Activated naive CD8-positive, alpha-beta T cell treated with anti-CD3 and anti-CD28 coated beads, Interleukin-2, amount 10 ng/mL, durations not matched to agents 7 days and 5 days (primary cell): ENCODE results near the gene FYN. TPM values are rescaled to one million over a fixed set of nuclear protein-coding genes. Genes with fewer than 3 reads are reported as not detected.

ENCODE experiments used
- ATAC-seq: fragments of 150-1000 bp; cut with Tn5 transposase; one replicate; pipeline ENCODE4 v1.10.0; 2021; ENCODE audit warnings: low read depth, moderate library complexity
- POLR2A ChIA-PET: fragments of 350-600 bp; sonication (Branson Sonifier 250); formaldehyde crosslinking; loops from one replicate; lab custom pipeline; 2021; ENCODE audit warnings: antibody characterized with exemption; lab: Charles Lee
- DNase-seq: peaks from one replicate; pipeline ENCODE4 v3.0.0; 2021
- H3K27ac Mint-ChIP-seq: one replicate; pipeline ENCODE4 v1.8.0; 2022; ENCODE audit warnings: mild to moderate bottlenecking, mixed read lengths
- H3K27me3 Mint-ChIP-seq: one replicate; pipeline ENCODE4 v1.8.0; 2022; ENCODE audit warnings: mild to moderate bottlenecking, moderate library complexity, mixed read lengths
- H3K36me3 Mint-ChIP-seq: one replicate; pipeline ENCODE4 v1.8.0; 2021; ENCODE audit warnings: mild to moderate bottlenecking, mixed read lengths
- H3K4me1 Mint-ChIP-seq: one replicate; pipeline ENCODE4 v1.8.0; 2021; ENCODE audit warnings: mixed read lengths
- H3K4me3 Mint-ChIP-seq: one replicate; pipeline ENCODE4 v1.8.0; 2022; ENCODE audit warnings: mild to moderate bottlenecking, moderate library complexity, mixed read lengths
- H3K9me3 Mint-ChIP-seq: one replicate; pipeline ENCODE4 v1.8.0; 2021; ENCODE audit warnings: mixed read lengths
- total RNA-seq, 2 experiments: library from RNA; stranded (reverse); gene quantifications; one replicate each; pipeline ENCODE4 v1.2.3, GENCODE V29; 2021

FYN gene
- total RNA-seq, 2 experiments from 2014 or later, result 363 to 409 TPM

DNA sequence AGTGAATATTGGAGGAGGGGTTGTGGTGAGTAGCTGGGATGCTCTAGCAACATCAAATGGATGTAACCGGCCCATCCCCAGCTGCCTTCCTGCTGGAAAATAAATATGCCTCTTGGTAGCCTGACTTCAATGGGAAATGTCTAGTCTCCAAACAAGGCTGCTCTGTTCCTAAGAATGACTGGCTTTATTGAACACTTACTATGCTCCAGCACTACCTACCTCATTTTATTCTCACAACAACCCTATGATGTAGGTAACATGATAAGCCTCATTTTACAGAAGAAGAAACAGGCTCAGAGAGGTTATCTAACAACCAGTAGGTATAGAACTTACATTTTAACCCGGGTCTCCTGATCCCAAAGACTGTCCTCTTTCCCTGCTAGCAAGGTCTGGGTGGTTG, 93.6 kb downstream of the FYN start:
- Mint-ChIP-seq H3K36me3 (peaks cover 26% of the 10 kb centered on the region), H3K9me3 (no peaks in the 10 kb centered on the region)

DNA sequence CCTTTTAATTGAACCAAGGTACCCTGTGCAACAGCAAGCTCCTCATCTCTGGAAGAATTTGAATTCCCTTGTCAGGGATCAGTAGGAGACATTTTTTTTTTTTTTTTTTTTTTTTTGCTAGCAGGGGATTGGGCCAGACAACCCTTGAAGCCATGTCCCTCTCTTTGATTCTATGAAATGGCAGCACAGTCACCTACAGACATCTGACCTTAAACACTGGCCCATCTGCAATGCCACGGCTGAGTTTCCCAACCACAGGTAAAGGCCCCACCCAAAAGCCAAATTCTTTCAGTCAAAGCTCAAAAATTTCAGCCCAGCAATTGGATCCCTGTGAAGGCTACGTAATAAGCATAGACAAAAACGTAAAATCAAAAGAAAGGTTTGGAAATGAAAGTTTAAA, 94.2 kb downstream of the FYN start:
- no peak overlapping the region for H3K4me3 Mint-ChIP-seq
- peaks cover 55% of the 10 kb centered on the region for H3K4me1 Mint-ChIP-seq
- no peak overlapping the region for H3K27ac Mint-ChIP-seq
- DNase-seq (no peak), ATAC-seq (no peak)
- H3K9me3 Mint-ChIP-seq, result no peaks in the 10 kb centered on the region
- POLR2A ChIA-PET, result interaction anchor here (1.5 kb wide), 1 partner anchor 9 kb away, joined by 5 read pairs; no protein-coding TSS in a partner anchor
- H3K36me3 Mint-ChIP-seq, result peaks cover 26% of the 10 kb centered on the region
- no peaks in the 10 kb centered on the region for H3K27me3 Mint-ChIP-seq

More for the DNA sequence above, 93.6 kb downstream of the FYN start:
- DNase-seq, result no peak
- no peaks in the 10 kb centered on the region for H3K27me3 Mint-ChIP-seq
- H3K4me3 Mint-ChIP-seq, result no peak overlapping the region
- POLR2A ChIA-PET, result interaction anchor here (0.6 to 1.5 kb wide), 2 partner anchors 9 to 12 kb away, joined by 3 to 5 read pairs; no protein-coding TSS in a partner anchor
- peaks cover 57% of the 10 kb centered on the region for H3K4me1 Mint-ChIP-seq
- ATAC-seq, result no peak
- H3K27ac Mint-ChIP-seq, result no peak overlapping the region

DNA sequence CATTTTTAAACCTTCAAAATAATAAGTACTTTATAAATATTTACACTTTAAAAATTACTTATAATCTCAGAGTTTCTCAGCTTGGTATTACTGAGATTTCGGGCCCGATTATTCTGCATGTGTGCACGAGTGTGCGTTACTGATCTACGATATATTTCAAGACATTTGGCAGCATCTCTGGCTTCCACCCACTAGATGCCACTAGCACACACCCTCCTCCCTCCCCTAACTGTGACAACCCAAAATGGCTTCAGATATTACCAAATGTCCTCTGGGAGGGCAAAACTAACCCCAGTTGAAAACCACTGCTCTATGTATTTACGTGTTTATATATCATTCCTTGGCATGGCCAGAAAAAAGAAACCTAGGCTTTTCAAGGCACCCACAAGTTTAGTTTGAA, 95.9 kb downstream of the FYN start:
- POLR2A ChIA-PET, result no interaction called here
- Mint-ChIP-seq H3K9me3 (no peaks in the 10 kb centered on the region), H3K4me3 (no peak overlapping the region), H3K27me3 (no peaks in the 10 kb centered on the region), H3K27ac (no peak overlapping the region), H3K36me3 (peaks cover 18% of the 10 kb centered on the region), H3K4me1 (peaks cover 45% of the 10 kb centered on the region)
- ATAC-seq (no peak), DNase-seq (no peak)

DNA sequence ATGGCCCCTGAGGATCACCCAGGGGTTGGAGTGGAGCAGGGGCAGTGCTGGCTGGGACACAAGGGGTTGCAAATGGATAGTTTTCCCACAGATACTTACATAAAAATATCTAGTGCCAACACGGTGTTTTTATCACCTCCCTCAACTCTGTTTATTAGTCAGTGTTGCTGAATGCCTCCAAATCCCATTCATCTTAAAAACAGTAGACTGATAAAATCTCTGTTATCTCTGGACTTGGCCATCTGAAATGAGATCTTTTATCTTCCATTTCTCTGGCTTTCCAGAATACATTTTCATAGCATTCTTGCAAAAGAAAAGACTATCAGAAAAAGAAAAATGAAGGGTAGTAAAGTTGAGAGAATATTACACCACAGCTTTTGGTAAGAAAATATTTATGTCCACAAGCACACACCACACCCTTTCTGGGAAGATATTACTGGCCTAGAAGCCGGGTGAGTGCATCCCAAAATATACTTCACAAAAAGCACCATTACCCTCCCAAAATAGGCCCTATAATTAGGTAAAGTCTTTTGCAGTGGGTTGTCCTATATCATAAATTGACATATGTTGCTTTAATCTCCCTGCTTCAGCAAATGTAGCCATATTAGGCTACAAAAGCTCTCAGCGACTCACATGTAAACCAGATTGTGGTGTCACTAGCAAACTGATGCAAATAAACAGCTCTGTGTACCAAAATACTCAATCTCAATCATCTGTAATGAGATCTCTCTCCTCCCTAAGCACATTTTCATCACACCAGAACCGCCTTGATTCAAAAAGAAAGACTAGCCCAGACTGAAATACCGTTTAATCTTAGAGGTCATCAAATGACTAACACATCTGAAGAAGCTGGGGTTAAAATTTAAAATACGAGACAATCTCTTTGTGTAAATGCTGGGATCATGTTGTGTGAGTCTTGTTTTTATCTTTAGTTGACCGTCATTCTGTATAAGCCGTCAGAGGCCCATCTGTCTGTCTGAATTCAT, 96.7 kb downstream of the FYN start:
- H3K36me3 Mint-ChIP-seq, result peaks cover 18% of the 10 kb centered on the region
- H3K9me3 Mint-ChIP-seq, result no peaks in the 10 kb centered on the region
- DNase-seq, result no peak
- H3K27ac Mint-ChIP-seq, result no peak overlapping the region
- POLR2A ChIA-PET, result no interaction called here
- no peaks in the 10 kb centered on the region for H3K27me3 Mint-ChIP-seq
- no peak overlapping the region for H3K4me3 Mint-ChIP-seq
- no peak for ATAC-seq
- peaks cover 47% of the 10 kb centered on the region for H3K4me1 Mint-ChIP-seq

DNA sequence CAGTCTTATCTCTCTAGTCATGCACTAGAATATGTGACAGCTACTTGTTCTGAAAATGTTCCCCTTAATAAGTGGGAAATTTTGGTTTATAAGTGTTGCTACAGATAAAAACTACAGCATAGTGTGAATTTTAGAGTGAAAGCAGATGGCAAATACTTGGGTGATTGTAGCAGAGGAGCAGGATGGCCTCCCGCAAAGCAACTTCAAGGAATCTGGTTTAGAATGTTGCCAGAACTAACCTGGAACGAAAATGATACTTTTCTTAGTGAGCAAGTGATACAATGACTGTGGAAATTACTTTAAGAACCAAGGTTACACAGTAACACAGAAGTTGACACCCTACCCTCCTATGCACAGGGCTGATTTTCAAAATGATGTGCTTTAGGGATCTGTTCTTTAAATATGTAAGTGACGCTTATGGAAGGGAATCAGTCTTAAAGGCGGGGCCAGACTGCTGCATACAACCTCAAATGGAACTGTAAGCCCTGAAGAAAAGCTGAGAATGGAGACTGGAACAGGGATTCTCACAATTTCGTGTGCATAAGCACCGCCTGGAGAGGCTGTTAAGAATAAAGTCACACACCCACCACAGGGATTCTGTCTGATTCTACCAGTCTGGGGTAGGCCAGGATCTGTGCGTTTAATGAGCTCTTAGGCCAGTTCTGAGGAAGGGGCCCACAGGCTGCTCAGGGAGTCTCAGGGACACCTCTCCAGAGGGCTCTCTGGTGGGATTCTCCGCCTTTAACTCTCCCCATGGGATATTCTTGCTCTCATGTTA, 97.9 kb downstream of the FYN start:
- no peak overlapping the region for H3K4me3 Mint-ChIP-seq
- POLR2A ChIA-PET, result interaction anchor here (1.0 to 1.1 kb wide), 2 partner anchors 20 to 34 kb away, joined by 3 read pairs; no protein-coding TSS in a partner anchor

DNA sequence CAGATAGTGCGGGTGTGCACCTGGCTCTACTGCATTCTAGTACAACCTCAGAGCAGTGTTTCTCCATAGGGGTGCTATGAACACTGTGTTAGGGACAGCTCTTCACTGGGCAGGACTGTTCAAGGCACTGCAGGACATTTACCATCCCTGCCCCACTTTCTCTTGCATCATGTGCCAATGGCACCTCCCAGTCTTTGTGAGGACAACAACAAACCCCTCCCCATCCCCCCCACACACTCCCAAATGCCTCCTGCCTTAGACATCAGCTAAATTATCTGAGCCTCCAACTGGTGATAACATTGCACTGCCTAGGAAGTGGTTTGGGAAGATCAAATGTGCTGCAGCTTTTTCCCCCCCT, 98.9 kb downstream of the FYN start:
- DNase-seq (no peak), ATAC-seq (no peak)
- POLR2A ChIA-PET, result interaction anchor here (0.6 to 1.1 kb wide), 3 partner anchors 19 to 99 kb away, joined by 3 read pairs; partner anchors contain the start of gene FYN
- Mint-ChIP-seq H3K4me3 (no peak overlapping the region), H3K27me3 (no peaks in the 10 kb centered on the region), H3K36me3 (peaks cover 19% of the 10 kb centered on the region), H3K9me3 (no peaks in the 10 kb centered on the region), H3K27ac (peak overlapping the region; percentile 35), H3K4me1 (peaks cover 52% of the 10 kb centered on the region)

More for the DNA sequence above, 97.9 kb downstream of the FYN start:
- DNase-seq, result no peak
- Mint-ChIP-seq H3K27ac (peak overlapping the region; percentile 35), H3K36me3 (peaks cover 18% of the 10 kb centered on the region), H3K9me3 (no peaks in the 10 kb centered on the region), H3K4me1 (peaks cover 47% of the 10 kb centered on the region), H3K27me3 (no peaks in the 10 kb centered on the region)
- ATAC-seq, result no peak

DNA sequence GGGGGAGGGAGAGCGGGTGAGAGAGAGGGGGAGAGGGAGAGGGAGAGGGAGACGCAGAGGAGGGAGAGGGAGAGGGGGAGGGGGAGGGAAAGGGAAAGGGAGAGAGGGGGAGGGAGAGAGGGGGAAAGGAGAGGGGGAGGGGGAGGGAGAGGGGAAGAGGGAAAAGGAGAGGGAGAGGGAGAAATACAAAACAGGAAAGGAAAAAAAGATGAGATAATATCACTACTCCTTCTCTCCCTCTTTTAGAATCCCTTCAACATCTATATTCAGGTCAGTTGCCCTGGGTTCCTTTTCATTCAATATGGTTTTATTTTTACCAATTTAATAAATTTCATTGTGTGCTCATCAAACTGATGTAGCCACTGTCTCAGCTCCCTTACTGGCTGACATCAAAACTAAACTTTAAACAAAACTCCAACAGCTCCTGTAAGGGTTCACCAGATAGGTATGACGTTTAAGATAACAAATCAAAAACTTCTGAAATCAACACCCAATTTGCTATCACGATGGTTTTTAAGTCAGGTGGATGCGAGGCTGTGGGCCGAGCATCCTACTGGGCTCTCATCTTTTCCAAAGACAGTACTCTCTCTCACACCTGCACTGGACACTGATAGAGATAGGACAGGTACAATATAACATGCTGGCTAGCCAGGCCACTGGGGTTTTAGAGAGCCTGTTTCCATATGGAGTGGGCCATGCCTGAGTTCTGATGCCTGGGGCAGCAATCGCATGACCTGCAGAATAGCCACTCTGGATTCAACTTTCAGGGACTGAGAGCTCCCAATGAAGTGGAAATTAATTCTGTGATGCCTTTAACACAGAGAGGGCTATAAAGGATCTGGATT, 99.5 kb downstream of the FYN start:
- DNase-seq (no peak), ATAC-seq (no peak)
- POLR2A ChIA-PET, result interaction anchor here (0.6 to 1.1 kb wide), 3 partner anchors 18 to 100 kb away, joined by 3 read pairs; partner anchors contain the start of gene FYN
- Mint-ChIP-seq H3K4me3 (no peak overlapping the region), H3K27me3 (no peaks in the 10 kb centered on the region), H3K27ac (peak overlapping the region; percentile 12), H3K4me1 (peaks cover 55% of the 10 kb centered on the region), H3K36me3 (peaks cover 20% of the 10 kb centered on the region), H3K9me3 (no peaks in the 10 kb centered on the region)

DNA sequence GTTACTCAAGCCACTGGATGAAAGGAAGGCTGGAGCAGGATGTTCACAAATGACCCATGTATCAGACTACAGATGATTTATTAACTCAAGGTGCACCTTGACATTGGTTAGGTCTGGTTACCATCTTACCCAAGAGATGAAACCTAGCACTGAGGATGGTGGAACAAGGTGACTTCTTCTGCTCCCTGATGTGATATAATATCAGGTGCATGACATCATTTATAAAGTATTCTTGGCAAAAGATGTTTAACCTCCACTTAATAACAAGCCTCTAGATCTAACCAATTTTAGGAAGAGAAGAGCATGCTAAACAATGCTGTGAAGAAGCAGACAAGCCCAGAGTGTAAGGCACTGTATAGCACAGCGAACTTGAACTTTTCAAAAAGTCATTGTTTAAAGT, 100.9 kb downstream of the FYN start:
- no peaks in the 10 kb centered on the region for H3K27me3 Mint-ChIP-seq
- POLR2A ChIA-PET, result no interaction called here
- peaks cover 16% of the 10 kb centered on the region for H3K36me3 Mint-ChIP-seq
- H3K27ac Mint-ChIP-seq, result no peak overlapping the region
- H3K4me3 Mint-ChIP-seq, result no peak overlapping the region
- DNase-seq (no peak), ATAC-seq (no peak)
- H3K4me1 Mint-ChIP-seq, result peaks cover 60% of the 10 kb centered on the region
- H3K9me3 Mint-ChIP-seq, result no peaks in the 10 kb centered on the region

DNA sequence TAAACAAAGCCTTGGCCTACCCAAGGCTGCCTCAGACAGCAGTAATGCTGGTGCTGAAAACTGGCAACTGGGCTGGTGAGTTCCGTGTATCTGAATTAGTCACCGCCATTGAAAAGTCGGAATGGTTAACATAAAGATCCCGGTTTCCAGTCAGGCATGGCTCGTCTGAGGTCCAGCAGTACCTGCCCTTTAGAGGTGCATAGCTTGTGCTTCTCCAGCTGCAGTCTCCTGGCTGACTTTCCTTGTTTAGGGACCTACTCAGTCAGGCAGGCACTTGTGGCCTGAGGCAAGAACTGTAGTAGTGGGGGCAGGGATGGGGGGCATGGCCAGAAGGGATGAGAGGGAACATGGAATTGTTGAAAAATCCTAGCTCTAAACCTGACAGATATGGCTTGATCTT, 101.6 kb downstream of the FYN start:
- H3K27me3 Mint-ChIP-seq, result no peaks in the 10 kb centered on the region
- no peaks in the 10 kb centered on the region for H3K9me3 Mint-ChIP-seq
- no peak for ATAC-seq
- POLR2A ChIA-PET, result no interaction called here
- no peak overlapping the region for H3K27ac Mint-ChIP-seq
- peaks cover 16% of the 10 kb centered on the region for H3K36me3 Mint-ChIP-seq
- no peak overlapping the region for H3K4me3 Mint-ChIP-seq
- DNase-seq, result no peak
- H3K4me1 Mint-ChIP-seq, result peaks cover 61% of the 10 kb centered on the region

DNA sequence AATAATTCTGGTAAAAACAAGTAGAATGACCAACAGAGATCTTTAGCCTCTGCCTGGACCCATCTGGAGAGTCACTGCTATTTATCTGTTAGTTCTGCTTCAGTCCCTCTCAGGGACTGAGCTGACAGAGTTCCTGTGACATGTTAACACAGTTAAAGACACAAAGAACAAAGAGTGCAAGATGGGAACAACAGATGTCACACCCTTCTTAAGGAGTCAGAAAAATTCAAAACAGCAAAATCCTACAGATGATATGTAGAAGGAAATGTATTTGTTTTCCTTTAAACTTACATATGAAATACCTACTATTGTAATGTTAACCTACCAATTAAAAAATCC, 102.2 kb downstream of the FYN start:
- POLR2A ChIA-PET, result interaction anchor here (0.9 to 1.7 kb wide), 2 partner anchors 8 to 47 kb away, joined by 3 to 5 read pairs; no protein-coding TSS in a partner anchor

DNA sequence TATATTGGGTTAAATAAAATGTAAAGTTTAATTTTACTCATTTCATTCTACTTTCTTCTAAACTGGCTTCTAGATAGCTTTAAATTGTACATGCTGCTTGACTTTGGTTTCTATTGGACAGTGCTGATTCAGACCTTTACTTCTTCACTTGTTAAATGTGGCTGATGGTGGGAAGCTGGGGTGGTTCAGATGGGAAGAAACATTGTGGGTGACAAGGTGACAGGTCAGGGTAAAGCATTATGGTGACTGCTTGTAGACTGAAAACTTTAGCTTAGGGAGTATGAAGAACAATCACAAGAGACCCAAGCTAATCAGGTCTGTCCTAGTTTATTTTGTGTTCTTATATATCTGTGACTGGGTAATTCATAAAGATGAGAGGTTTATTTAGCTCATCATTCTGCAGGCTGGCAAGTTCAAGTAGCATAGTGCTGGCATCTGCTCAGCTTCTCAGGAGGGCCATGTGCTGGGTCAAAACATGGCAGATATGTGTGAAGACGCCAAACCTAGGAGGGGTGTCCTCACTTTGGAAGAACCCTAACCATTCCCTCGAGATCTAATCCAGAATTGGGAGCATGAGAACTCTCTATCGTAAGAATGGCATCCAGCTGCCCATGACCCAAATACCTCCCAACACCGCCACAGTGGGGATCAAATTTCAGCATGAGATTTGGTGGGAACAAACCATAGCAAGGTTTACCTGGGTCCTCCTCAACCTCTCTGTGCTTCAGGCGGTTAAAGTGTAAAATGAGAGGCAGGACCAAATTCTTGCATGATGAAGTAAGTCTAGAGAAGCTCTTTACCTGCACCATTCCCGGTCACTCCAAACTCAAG, 102.8 kb downstream of the FYN start:
- Mint-ChIP-seq H3K9me3 (no peaks in the 10 kb centered on the region), H3K4me3 (no peak overlapping the region), H3K4me1 (peaks cover 70% of the 10 kb centered on the region), H3K27me3 (no peaks in the 10 kb centered on the region), H3K36me3 (peaks cover 22% of the 10 kb centered on the region), H3K27ac (peak overlapping the region; percentile 19)
- ATAC-seq (peak; percentile 19), DNase-seq (no peak)
- POLR2A ChIA-PET, result interaction anchor here (0.8 to 1.9 kb wide), 5 partner anchors 9 to 46 kb away, joined by 3 to 11 read pairs (median 3); no protein-coding TSS in a partner anchor

More for the DNA sequence above, 102.2 kb downstream of the FYN start:
- Mint-ChIP-seq H3K27ac (no peak overlapping the region), H3K9me3 (no peaks in the 10 kb centered on the region), H3K27me3 (no peaks in the 10 kb centered on the region), H3K4me3 (no peak overlapping the region), H3K4me1 (peaks cover 67% of the 10 kb centered on the region), H3K36me3 (peaks cover 19% of the 10 kb centered on the region)
- DNase-seq (no peak), ATAC-seq (no peak)
